ENCODE results near the gene DARS1.
A peak's percentile ranks its signal among the peaks of the same experiment; 100 is the strongest.
"Not testable (repeated sequence)": the region's sequence is repeated elsewhere in the genome, so short reads cannot be mapped to it uniquely, and the experiment has no call there.

The DARS1 gene

DNA sequence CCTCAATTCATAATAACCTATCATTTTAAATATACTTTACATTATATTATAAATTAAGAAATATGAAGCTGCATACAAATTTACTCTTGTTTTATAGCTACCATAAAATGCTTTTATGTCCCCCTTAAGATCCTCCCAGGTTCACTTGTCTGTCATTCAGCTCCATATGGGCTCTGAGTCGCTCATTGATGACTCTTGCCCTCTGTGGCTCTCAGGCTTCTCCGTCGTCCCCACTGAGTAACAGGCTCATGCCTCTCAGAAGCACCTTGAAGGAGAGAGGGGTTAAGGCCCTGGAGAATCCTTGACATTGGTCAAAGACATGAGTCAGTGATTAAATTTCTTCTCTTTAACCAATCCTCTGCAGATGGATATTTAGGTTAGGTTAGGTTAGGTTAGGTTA, 103.0 kb downstream of the DARS1 start:
- H3K4me3 ChIP-seq (ENCODE audit: low read depth, low read length) = no peak overlapping the region
- no peak for DNase-seq (ENCODE audit: low read depth)
- TF ChIP-seq, protein P1, sequence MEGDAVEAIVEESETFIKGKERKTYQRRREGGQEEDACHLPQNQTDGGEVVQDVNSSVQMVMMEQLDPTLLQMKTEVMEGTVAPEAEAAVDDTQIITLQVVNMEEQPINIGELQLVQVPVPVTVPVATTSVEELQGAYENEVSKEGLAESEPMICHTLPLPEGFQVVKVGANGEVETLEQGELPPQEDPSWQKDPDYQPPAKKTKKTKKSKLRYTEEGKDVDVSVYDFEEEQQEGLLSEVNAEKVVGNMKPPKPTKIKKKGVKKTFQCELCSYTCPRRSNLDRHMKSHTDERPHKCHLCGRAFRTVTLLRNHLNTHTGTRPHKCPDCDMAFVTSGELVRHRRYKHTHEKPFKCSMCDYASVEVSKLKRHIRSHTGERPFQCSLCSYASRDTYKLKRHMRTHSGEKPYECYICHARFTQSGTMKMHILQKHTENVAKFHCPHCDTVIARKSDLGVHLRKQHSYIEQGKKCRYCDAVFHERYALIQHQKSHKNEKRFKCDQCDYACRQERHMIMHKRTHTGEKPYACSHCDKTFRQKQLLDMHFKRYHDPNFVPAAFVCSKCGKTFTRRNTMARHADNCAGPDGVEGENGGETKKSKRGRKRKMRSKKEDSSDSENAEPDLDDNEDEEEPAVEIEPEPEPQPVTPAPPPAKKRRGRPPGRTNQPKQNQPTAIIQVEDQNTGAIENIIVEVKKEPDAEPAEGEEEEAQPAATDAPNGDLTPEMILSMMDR (IDR thresholded peaks at IDR 0.05; ENCODE audit: control insufficient read depth, extremely low read depth, insufficient read depth) = no peak

DNA sequence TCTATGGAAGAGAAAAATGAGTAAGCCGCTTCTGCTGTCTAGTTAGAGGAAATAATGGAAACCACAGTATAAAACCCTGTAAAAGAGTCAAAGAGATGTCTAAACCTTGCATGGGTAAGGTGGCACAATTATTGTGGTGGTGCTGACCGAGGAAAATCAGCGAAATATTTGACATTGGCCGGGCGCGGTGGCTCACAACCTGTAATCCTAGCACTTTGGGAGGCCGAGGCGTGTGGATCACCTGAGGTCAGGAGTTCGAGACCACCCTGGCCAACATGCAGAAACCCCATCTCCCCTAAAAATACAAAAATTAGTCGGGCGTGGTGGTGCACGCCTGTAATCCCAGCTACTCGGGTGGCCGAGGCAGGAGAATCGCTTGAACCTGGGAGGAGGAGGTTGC, 108.7 kb downstream of the DARS1 start:
- H3K4me3 ChIP-seq (ENCODE audit: low read depth, low read length) = peak overlapping the region; percentile 69
- not testable (repeated sequence) for DNase-seq (ENCODE audit: low read depth)

DNA sequence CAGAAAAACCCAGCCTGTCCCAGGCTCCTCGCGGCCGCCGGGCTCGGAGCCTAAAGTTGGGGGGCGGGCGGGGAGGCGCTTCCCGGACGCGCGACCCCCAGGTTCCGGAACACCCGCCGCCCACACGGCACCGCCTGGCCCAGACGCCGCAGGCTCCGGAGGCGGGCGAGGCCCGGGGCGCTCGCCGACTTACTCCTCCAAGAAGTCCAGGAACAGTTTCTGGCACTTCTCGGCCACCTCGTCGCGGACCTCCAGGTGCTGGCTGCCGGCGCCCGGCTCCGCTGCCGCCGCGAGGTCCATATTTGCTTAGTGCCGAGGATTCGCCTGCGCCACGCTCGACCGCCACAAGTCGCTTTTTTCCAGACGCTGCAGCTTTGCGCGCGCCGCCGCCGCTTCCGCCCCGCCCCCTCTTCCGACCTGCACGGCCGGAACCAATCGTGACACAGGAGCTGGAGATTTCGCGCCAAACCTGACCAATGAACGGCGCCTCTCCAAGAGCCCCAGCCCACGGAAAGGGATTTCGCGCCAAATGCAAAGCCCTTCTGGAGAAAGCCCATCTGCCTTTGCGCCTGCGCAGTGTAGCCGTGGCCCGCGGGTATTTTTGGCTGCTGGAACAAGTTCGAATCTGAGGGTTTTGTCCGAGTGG, 109.2 kb downstream of the DARS1 start, which contains the start of gene MCM6:
Gene MCM6, minus strand, starts transcription at position 378 of the 646 bp plus-strand sequence. Its CDS starts 78 bp downstream, at position 300.
- peak; percentile 94 for DNase-seq (ENCODE audit: low read depth)
- peak within 1 kb of the TSS; percentile 69 for H3K4me3 ChIP-seq (ENCODE audit: low read depth, low read length)
- TF ChIP-seq, protein P1 (IDR thresholded peaks at IDR 0.05; ENCODE audit: control insufficient read depth, extremely low read depth, insufficient read depth) = no peak

DNA sequence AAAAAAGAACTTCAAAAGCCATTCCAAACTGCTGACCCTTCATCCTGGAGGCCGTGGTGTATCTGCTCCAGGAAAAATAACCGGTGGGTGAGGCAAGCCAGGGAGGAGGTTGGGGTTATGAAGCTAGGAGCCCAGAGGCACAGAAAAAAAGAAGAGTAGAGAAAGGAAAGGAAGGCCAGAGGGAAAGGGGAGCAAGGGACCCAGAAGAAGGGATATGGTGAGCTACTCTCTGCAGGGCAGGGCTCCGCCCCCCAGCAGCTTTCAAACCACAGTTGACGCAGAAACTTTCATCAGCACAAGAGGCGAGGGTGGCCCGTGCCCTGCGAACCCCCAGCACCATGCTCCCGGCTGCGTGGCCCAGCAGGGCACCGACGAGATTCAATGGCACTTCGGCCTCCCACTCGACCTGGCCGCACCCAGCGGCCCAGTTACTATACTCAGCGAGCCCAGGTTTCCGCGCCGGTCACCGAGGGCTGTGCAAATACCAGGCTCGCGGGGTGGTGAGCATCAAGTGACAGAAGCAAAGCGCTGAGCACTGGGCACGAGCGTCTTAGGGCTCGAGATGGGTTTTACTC, 109.8 kb downstream of the DARS1 start:
- H3K4me3 ChIP-seq (ENCODE audit: low read depth, low read length) = peak overlapping the region; percentile 69
- TF ChIP-seq, protein P1 (IDR thresholded peaks at IDR 0.05; ENCODE audit: control insufficient read depth, extremely low read depth, insufficient read depth) = no peak
- no peak for DNase-seq (ENCODE audit: low read depth)

DNA sequence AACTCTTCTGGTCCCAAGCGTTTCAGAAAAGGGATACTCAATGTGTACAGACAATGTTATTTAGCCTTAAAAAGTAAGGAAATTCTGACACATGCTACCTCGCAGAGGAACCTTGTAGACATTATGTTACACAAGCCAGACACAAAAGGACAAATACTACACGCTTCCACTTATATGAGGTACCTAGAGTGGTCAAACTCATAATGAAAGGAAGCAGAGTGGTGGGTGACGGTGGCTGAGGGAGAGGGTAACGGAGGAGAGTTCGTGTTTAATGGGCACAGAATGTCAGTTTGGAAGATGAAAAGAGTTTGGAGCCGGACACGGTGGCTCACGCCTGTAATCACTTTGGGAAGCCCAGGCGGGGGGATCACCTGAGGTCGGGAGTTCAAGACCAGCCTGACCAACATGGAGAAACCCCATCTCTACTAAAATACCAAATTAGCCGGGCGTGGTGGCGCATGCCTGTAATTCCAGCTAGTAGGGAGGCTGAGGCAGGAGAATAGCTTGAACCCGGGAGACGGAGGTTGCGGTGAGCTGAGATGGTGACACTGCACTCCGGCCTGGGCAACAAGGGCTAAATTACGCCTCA, 110.6 kb downstream of the DARS1 start:
- TF ChIP-seq, protein P1 (IDR thresholded peaks at IDR 0.05; ENCODE audit: control insufficient read depth, extremely low read depth, insufficient read depth) = no peak
- no peak for DNase-seq (ENCODE audit: low read depth)
- H3K4me3 ChIP-seq (ENCODE audit: low read depth, low read length) = peak overlapping the region; percentile 69

DNA sequence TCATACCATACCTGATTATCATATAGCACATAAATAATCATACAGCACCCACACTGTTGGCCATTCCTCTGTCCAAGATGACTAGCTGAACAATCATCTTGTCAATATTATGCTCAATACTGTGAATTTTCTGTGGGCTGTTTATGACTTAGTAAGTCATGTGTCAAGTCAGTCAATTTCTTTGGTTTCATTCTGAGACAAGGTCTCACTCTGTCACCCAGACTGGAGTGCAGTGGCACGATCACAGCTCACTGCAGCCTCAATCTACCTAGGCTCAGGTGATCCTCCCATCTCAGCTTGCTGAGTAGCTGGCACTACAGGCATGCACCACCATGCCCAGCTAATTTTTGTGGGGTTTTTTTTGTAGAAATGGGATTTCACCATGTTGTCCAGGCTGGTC, 114.9 kb downstream of the DARS1 start:
- no peak overlapping the region for H3K4me3 ChIP-seq (ENCODE audit: low read depth, low read length)
- DNase-seq (ENCODE audit: low read depth) = no peak
- TF ChIP-seq, protein P1 (IDR thresholded peaks at IDR 0.05; ENCODE audit: control insufficient read depth, extremely low read depth, insufficient read depth) = no peak

DNA sequence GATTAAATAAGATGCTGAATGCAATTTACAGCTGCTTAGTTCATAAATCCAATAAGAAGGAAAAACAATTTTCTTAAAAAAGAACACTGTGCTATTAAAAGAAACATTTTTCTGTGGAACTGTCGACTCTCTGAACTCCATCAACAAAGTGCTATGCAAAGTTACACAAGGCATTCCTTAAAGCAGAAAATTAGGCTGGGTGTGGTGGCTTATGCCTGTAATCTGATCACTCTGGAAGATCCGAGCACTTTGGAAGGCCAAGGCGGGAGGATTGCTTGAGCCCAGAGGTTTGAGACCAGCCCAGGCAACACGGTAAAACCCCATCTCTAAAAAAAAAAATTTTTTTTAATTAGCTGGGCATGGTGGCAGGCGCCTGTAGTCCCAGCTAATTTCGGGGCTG, 122.2 kb downstream of the DARS1 start:
- H3K4me3 ChIP-seq (ENCODE audit: low read depth, low read length) = no peak overlapping the region
- DNase-seq (ENCODE audit: low read depth) = no peak
- TF ChIP-seq, protein P1 (IDR thresholded peaks at IDR 0.05; ENCODE audit: control insufficient read depth, extremely low read depth, insufficient read depth) = no peak
